Neural cell (in vitro differentiated cells): ENCODE measurements around the gene SEPTIN7. TPM values are rescaled to one million over a fixed set of nuclear protein-coding genes. Genes with fewer than 3 reads are reported as not detected.

Experiments used
- H2AFZ ChIP-seq: fragments of 200-600, 300-800 bp; sonication (generic), shearing (Covaris generic); 2 replicates; pipeline ENCODE4 v1.6.0; 2014; ENCODE audit warnings: low read depth, mild to moderate bottlenecking, antibody characterized with exemption, low read length, moderate library complexity
- H3F3A ChIP-seq: fragments of 200-600 bp; shearing (Covaris generic); 2 replicates; pipeline ENCODE4 v1.6.1; 2016; ENCODE audit warnings: mild to moderate bottlenecking, moderate library complexity, mixed read lengths, antibody characterized with exemption, low read length; ENCODE audit not compliant: insufficient read depth, poor library complexity, severe bottlenecking
- H3K27ac ChIP-seq: fragments of 200-600, 300-800 bp; sonication (generic), shearing (Covaris generic); 2 replicates; pipeline ENCODE4 v1.5.1; 2014; ENCODE audit warnings: mild to moderate bottlenecking, low read length, moderate library complexity
- H3K27me3 ChIP-seq: fragments of 300-800, 200-600 bp; sonication (generic), shearing (Covaris generic); 2 replicates; pipeline ENCODE4 v1.6.0; 2014; ENCODE audit warnings: mild to moderate bottlenecking, low read depth, low read length, moderate library complexity; ENCODE audit not compliant: insufficient read depth
- H3K36me3 ChIP-seq: fragments of 300-800, 200-600 bp; sonication (generic), shearing (Covaris generic); 2 replicates; pipeline ENCODE4 v1.5.1; 2014; ENCODE audit warnings: mild to moderate bottlenecking, antibody characterized with exemption, low read length, moderate library complexity; ENCODE audit not compliant: insufficient read depth
- H3K4me2 ChIP-seq: fragments of 300-800, 200-600 bp; sonication (generic), shearing (Covaris generic); 2 replicates; pipeline ENCODE4 v1.6.0; 2014; ENCODE audit warnings: mild to moderate bottlenecking, low read length
- H3K4me3 ChIP-seq: fragments of 300-800, 200-600 bp; sonication (generic), shearing (Covaris generic); 2 replicates; pipeline ENCODE4 v1.5.1; 2014; ENCODE audit warnings: mild to moderate bottlenecking, low read length, moderate library complexity
- H3K79me2 ChIP-seq: fragments of 200-600 bp; shearing (Covaris generic); replicated peaks from 2 replicates; pipeline ENCODE4 v1.6.0; 2014; ENCODE audit warnings: mild to moderate bottlenecking, low read length, moderate library complexity; ENCODE audit not compliant: insufficient read depth
- H3K9ac ChIP-seq: fragments of 300-800, 200-600 bp; sonication (generic), shearing (Covaris generic); 2 replicates; pipeline ENCODE4 v1.6.1; 2016; ENCODE audit warnings: mild to moderate bottlenecking, low read length, mixed read lengths
- H3K9me2 ChIP-seq: fragments of 200-600 bp; shearing (Covaris generic); 2 replicates; pipeline ENCODE4 v1.6.1; 2016; ENCODE audit warnings: mild to moderate bottlenecking, low read length, mixed read lengths; ENCODE audit not compliant: insufficient read depth
- H3K9me3 ChIP-seq: fragments of 200-600, 300-800 bp; sonication (generic), shearing (Covaris generic); 2 replicates; pipeline ENCODE4 v1.6.1; 2016; ENCODE audit warnings: mild to moderate bottlenecking, mixed run types, low read length, moderate library complexity, mixed read lengths
- H4K20me1 ChIP-seq: fragments of 200-600 bp; shearing (Covaris generic); 2 replicates; pipeline ENCODE4 v1.6.1; 2016; ENCODE audit warnings: mild to moderate bottlenecking, mixed run types; ENCODE audit not compliant: insufficient read depth
- CTCF ChIP-seq: fragments of 450-650 bp; IDR thresholded peaks from 2 replicates; pipeline ENCODE4 v1.5.1; 2014; ENCODE audit warnings: antibody characterized with exemption, mild to moderate bottlenecking, moderate library complexity; ENCODE audit not compliant: poor library complexity, severe bottlenecking
- EP300 ChIP-seq: fragments of 450-650 bp; conservative IDR thresholded peaks from 2 replicates; pipeline ENCODE4 v1.6.1; 2014; ENCODE audit warnings: antibody characterized with exemption, mild to moderate bottlenecking, moderate library complexity; ENCODE audit not compliant: poor library complexity, severe bottlenecking
- EZH2 ChIP-seq: fragments of 200-600, 300-800 bp; shearing (Covaris generic), sonication (generic); IDR thresholded peaks from 2 replicates; pipeline ENCODE4 v1.6.1; 2014; ENCODE audit warnings: antibody characterized with exemption, low read length, borderline replicate concordance, mild to moderate bottlenecking; ENCODE audit not compliant: insufficient read depth, poor library complexity, severe bottlenecking
- MXI1 ChIP-seq: fragments of 450-650 bp; conservative IDR thresholded peaks from 2 replicates; pipeline ENCODE4 v1.6.1; 2014; ENCODE audit warnings: antibody characterized with exemption, mild to moderate bottlenecking; ENCODE audit not compliant: poor library complexity, severe bottlenecking
- POLR2AphosphoS5 ChIP-seq: IDR thresholded peaks from 2 replicates; pipeline ENCODE4 v1.6.1; 2012
- RAD21 ChIP-seq: fragments of 450-650 bp; conservative IDR thresholded peaks from 2 replicates; pipeline ENCODE4 v1.6.1; 2014; ENCODE audit warnings: antibody characterized with exemption, mild to moderate bottlenecking, moderate library complexity
- REST ChIP-seq: IDR thresholded peaks from 2 replicates; pipeline ENCODE4 v1.6.1; 2012; ENCODE audit warnings: borderline replicate concordance
- SMC3 ChIP-seq: fragments of 450-650 bp; conservative IDR thresholded peaks from 2 replicates; pipeline ENCODE4 v1.6.1; 2014; ENCODE audit warnings: antibody characterized with exemption, mild to moderate bottlenecking, moderate library complexity; ENCODE audit not compliant: poor library complexity
- TAF1 ChIP-seq: IDR thresholded peaks from 2 replicates; pipeline ENCODE4 v1.6.1; 2012; ENCODE audit warnings: low read depth
- polyA plus RNA-seq: library from polyadenylated mRNA; depleted of rRNA; stranded (reverse); fragments of >200 nt; gene quantifications from 2 replicates; pipeline ENCODE4 v1.2.3, GENCODE V29; 2014

SEPTIN7 gene
- polyA plus RNA-seq, 1 donor from 2014 or later, result 492 TPM

- Histone ChIP-seq H3K9me3 (no peaks in the 10 kb centered on the region), H3K9ac (no peak overlapping the region), H4K20me1 (no peaks in the 10 kb centered on the region), H3K79me2 (peaks cover 1% of the 10 kb centered on the region), H2AFZ (no peak overlapping the region), H3K4me2 (no peak overlapping the region), H3F3A (no peaks in the 10 kb centered on the region), H3K27ac (no peak overlapping the region), H3K4me3 (no peak overlapping the region), H3K27me3 (no peaks in the 10 kb centered on the region), H3K9me2 (no peaks in the 10 kb centered on the region), H3K36me3 (no peaks in the 10 kb centered on the region)
- no peak for TF ChIP-seq EP300
- TF ChIP-seq TAF1, result no peak
- no peak for TF ChIP-seq MXI1
- no peak for TF ChIP-seq RAD21
- no peak for TF ChIP-seq EZH2
- no peak for TF ChIP-seq SMC3
- TF ChIP-seq REST, result no peak
- no peak for TF ChIP-seq CTCF
- no peak for TF ChIP-seq POLR2AphosphoS5
These were observed 7.9 kb upstream of the SEPTIN7 start for GRCh38 chr7:35792873-35793489.

- Histone ChIP-seq H4K20me1 (no peaks in the 10 kb centered on the region), H3K4me3 (no peak overlapping the region), H3F3A (no peaks in the 10 kb centered on the region), H3K4me2 (no peak overlapping the region), H2AFZ (no peak overlapping the region), H3K9ac (no peak overlapping the region), H3K9me3 (no peaks in the 10 kb centered on the region), H3K27me3 (no peaks in the 10 kb centered on the region), H3K9me2 (no peaks in the 10 kb centered on the region), H3K27ac (no peak overlapping the region), H3K36me3 (no peaks in the 10 kb centered on the region), H3K79me2 (peaks cover 6% of the 10 kb centered on the region)
- TF ChIP-seq TAF1 (no peak), MXI1 (no peak), SMC3 (no peak), POLR2AphosphoS5 (no peak), EZH2 (no peak), EP300 (no peak), REST (no peak), CTCF (no peak), RAD21 (no peak)
These were observed 3.5 kb upstream of the SEPTIN7 start for GRCh38 chr7:35797311-35797710.
